WTC11 (cell line): ENCODE results near the gene PSMC3. TPM values are rescaled to one million over a fixed set of nuclear protein-coding genes. Genes with fewer than 3 reads are reported as not detected.
A peak's percentile ranks its signal among the peaks of the same experiment; 100 is the strongest.

Experiments used
- ATAC-seq: fragments of 200-7000 bp; cut with Tn5 transposase; 2 replicates; pipeline ENCODE4 v1.10.0; 2021; ENCODE audit warnings: mild to moderate bottlenecking, moderate library complexity
- CTCF ChIA-PET: fragments of 300-600 bp; sonication (Branson Sonifier 250); formaldehyde crosslinking; loops from one replicate; lab custom pipeline; 2021; ENCODE audit warnings: antibody characterized with exemption; lab: Charles Lee
- POLR2A ChIA-PET: fragments of 350-600 bp; sonication (Branson Sonifier 250); formaldehyde crosslinking; loops from one replicate; lab custom pipeline; 2021; ENCODE audit warnings: antibody characterized with exemption; lab: Charles Lee
- DNase-seq: peaks from one replicate; pipeline ENCODE4 v3.0.0; 2021; ENCODE audit warnings: low spot score
- H3K27ac Mint-ChIP-seq: 2 replicates; pipeline ENCODE4 v1.8.0; 2021; ENCODE audit warnings: mixed read lengths
- H3K27me3 Mint-ChIP-seq: 2 replicates; pipeline ENCODE4 v1.8.0; 2021; ENCODE audit warnings: low read depth, mild to moderate bottlenecking, moderate library complexity, mixed read lengths
- H3K36me3 Mint-ChIP-seq: 2 replicates; pipeline ENCODE4 v1.8.0; 2021; ENCODE audit warnings: mixed read lengths
- H3K4me1 Mint-ChIP-seq: 2 replicates; pipeline ENCODE4 v1.8.0; 2022; ENCODE audit warnings: mixed read lengths
- H3K4me3 Mint-ChIP-seq: 2 replicates; pipeline ENCODE4 v1.8.0; 2021; ENCODE audit warnings: mild to moderate bottlenecking, moderate library complexity, mixed read lengths
- H3K9me3 Mint-ChIP-seq: 2 replicates; pipeline ENCODE4 v1.8.0; 2021; ENCODE audit warnings: mixed read lengths
- ATF1 ChIP-seq: sonication (generic); formaldehyde crosslinking; IDR thresholded peaks from 2 replicates; pipeline ENCODE4 v1.8.1; 2023; ENCODE audit warnings: mild to moderate bottlenecking, moderate library complexity, missing genetic modification reagents
- ETV6 ChIP-seq: sonication (generic); formaldehyde crosslinking; IDR thresholded peaks from 2 replicates; pipeline ENCODE4 v1.8.1; 2022; ENCODE audit warnings: mild to moderate bottlenecking, missing genetic modification reagents
- HMGA2 ChIP-seq: fragments of 250-450 bp; sonication (Bioruptor Pico); IDR thresholded peaks from 2 replicates; pipeline ENCODE4 v1.4.0; 2021; ENCODE audit warnings: mild to moderate bottlenecking, moderate library complexity
- MYBL2 ChIP-seq: sonication (generic); formaldehyde crosslinking; IDR thresholded peaks from 2 replicates; pipeline ENCODE4 v1.8.1; 2023; ENCODE audit warnings: mild to moderate bottlenecking, moderate library complexity, missing genetic modification reagents
- NFYB ChIP-seq: sonication (generic); formaldehyde crosslinking; conservative IDR thresholded peaks from 2 replicates; pipeline ENCODE4 v1.8.0; 2022; ENCODE audit warnings: low read depth, missing genetic modification reagents
- NR1H2 ChIP-seq: sonication (generic); formaldehyde crosslinking; IDR thresholded peaks from 2 replicates; pipeline ENCODE4 v1.9.0; 2021; ENCODE audit warnings: mild to moderate bottlenecking, moderate library complexity, missing genetic modification reagents
- RORB ChIP-seq: fragments of 250-450 bp; sonication (Bioruptor Pico); IDR thresholded peaks from 2 replicates; pipeline ENCODE4 v1.9.0; 2021; ENCODE audit warnings: mild to moderate bottlenecking
- SMAD3 ChIP-seq: sonication (generic); formaldehyde crosslinking; IDR thresholded peaks from 2 replicates; pipeline ENCODE4 v1.8.0; 2022; ENCODE audit warnings: missing genetic modification reagents, mild to moderate bottlenecking, borderline replicate concordance
- SMAD4 ChIP-seq: sonication (generic); formaldehyde crosslinking; IDR thresholded peaks from 2 replicates; pipeline ENCODE4 v1.8.0; 2022; ENCODE audit warnings: mild to moderate bottlenecking, missing genetic modification reagents
- SOX15 ChIP-seq: fragments of 250-450 bp; sonication (Bioruptor Pico); IDR thresholded peaks from 2 replicates; pipeline ENCODE4 v1.9.0; 2021; ENCODE audit warnings: mild to moderate bottlenecking
- ZBTB21 ChIP-seq: sonication (generic); formaldehyde crosslinking; IDR thresholded peaks from 2 replicates; pipeline ENCODE4 v1.8.1; 2023; ENCODE audit warnings: mild to moderate bottlenecking, missing genetic modification reagents, borderline replicate concordance
- ZNF121 ChIP-seq: sonication (generic); formaldehyde crosslinking; IDR thresholded peaks from 2 replicates; pipeline ENCODE4 v1.8.0; 2023; ENCODE audit warnings: missing genetic modification reagents
- ZNF232 ChIP-seq: sonication (generic); formaldehyde crosslinking; IDR thresholded peaks from 2 replicates; pipeline ENCODE4 v1.8.0; 2022; ENCODE audit warnings: mild to moderate bottlenecking, missing genetic modification reagents
- ZNF263 ChIP-seq: sonication (generic); formaldehyde crosslinking; IDR thresholded peaks from 2 replicates; pipeline ENCODE4 v1.8.1; 2022; ENCODE audit warnings: low read depth, mild to moderate bottlenecking, moderate library complexity, missing genetic modification reagents
- ZNF416 ChIP-seq: fragments of 250-450 bp; sonication (Bioruptor Pico); IDR thresholded peaks from 2 replicates; pipeline ENCODE4 v1.9.0; 2021; ENCODE audit warnings: mild to moderate bottlenecking, inconsistent platforms
- ZNF423 ChIP-seq: fragments of 250-450 bp; sonication (Bioruptor Pico); IDR thresholded peaks from 2 replicates; pipeline ENCODE4 v2.1.2; 2022; ENCODE audit warnings: mild to moderate bottlenecking, moderate library complexity
- total RNA-seq: library from RNA; stranded (reverse); gene quantifications from 3 replicates; pipeline ENCODE4 v1.2.3, GENCODE V29; 2021
- TF ChIP-seq, protein P1 (sequence below): sonication (generic); formaldehyde crosslinking; conservative IDR thresholded peaks from 2 replicates; pipeline ENCODE4 v1.8.1; 2022; ENCODE audit warnings: mild to moderate bottlenecking, missing genetic modification reagents
- TF ChIP-seq, protein P2 (sequence below): sonication (generic); formaldehyde crosslinking; IDR thresholded peaks from 2 replicates; pipeline ENCODE4 v1.8.1; 2022; ENCODE audit warnings: mild to moderate bottlenecking, moderate library complexity, missing genetic modification reagents
- TF ChIP-seq, protein P3 (sequence below): sonication (generic); formaldehyde crosslinking; IDR thresholded peaks from 2 replicates; pipeline ENCODE4 v1.8.1; 2023; ENCODE audit warnings: mild to moderate bottlenecking, moderate library complexity, missing genetic modification reagents
- TF ChIP-seq, protein P4 (sequence below): fragments of 250-450 bp; sonication (Bioruptor Pico); conservative IDR thresholded peaks from 2 replicates; pipeline ENCODE4 v1.9.0; 2021; ENCODE audit warnings: mild to moderate bottlenecking
- TF ChIP-seq, protein P5 (sequence below): fragments of 250-450 bp; sonication (Bioruptor Pico); IDR thresholded peaks from 2 replicates; pipeline ENCODE4 v1.9.0; 2021; ENCODE audit warnings: mild to moderate bottlenecking, borderline replicate concordance
- TF ChIP-seq, protein P6 (sequence below): sonication (generic); formaldehyde crosslinking; IDR thresholded peaks from 2 replicates; pipeline ENCODE4 v1.8.0; 2023; ENCODE audit warnings: missing genetic modification reagents
- TF ChIP-seq, protein P7 (sequence below): sonication (generic); formaldehyde crosslinking; IDR thresholded peaks from 2 replicates; pipeline ENCODE4 v1.8.0; 2022; ENCODE audit warnings: mild to moderate bottlenecking, missing genetic modification reagents
- TF ChIP-seq, protein P8 (sequence below): fragments of 200-600 bp; IDR thresholded peaks from 2 replicates; pipeline ENCODE4 v1.8.0; 2022; ENCODE audit warnings: antibody characterized with exemption

Gene PSMC3
- total RNA-seq, 1 experiment from 2014 or later = 162 TPM

DNA sequence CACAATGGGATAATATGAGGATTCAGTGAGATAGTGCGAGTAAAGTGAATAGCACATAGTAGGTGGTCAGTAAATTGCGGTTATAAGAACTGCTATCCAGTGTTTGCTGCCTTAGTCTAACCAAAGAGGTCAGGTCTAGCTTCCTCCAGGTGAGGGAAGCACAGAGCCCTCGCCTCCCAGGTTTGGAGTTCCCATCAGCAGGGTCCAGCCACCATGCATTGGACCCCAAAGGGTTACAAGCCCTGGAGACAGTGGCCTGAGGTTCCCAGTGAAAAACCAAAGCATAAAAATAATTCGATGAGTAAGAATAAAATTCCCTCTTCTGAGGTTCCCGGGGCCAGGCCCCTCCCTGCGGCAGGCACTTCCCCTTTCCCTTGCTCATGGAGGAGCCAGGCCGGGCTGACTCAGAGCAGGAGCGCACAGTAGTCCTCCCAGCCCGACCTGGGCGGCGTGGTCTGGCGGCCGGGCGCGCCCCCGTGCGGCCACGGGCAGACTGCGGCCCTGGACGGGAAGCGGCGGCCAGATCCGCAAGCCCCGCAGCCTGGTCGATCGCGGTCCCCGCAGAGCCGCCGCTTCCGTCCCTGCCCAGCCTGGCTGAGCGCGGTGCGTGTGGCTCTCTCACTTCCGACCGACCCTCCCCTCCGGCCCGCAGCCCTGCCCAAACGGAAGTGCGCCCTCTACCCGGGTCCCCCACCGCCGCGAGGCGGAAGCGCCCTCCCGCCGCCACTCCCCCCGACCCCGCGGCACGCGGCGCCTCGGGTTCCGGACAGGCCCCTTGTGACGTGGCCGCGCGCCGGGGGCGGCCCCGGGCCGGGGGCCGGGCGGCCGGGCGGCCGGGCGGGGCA lies 18.3 kb downstream of the PSMC3 start, which contains the start of gene SLC39A13:
Gene SLC39A13 (plus strand): TSS at position 845 of the 845 bp plus-strand sequence. CDS start 1,505 bp downstream, outside the sequence.
- Mint-ChIP-seq H3K4me3 (peak within 1 kb of the TSS; percentile 95), H3K9me3 (no peaks in the 10 kb centered on the region), H3K27me3 (no peaks in the 10 kb centered on the region), H3K36me3 (no peaks in the 10 kb centered on the region), H3K4me1 (peaks cover 15% of the 10 kb centered on the region), H3K27ac (peak within 1 kb of the TSS; percentile 99)
- ATAC-seq (peak; percentile 88), DNase-seq (peak; percentile 94)
- ChIA-PET CTCF (interaction anchor here (0.6 to 3.0 kb wide), 19 partner anchors 8 to 230 kb away, joined by 3 to 33 read pairs (median 5); partner anchors contain the start of genes ACP2 and PSMC3), POLR2A (no interaction called here)
- peak; percentile 72; the same call in 1 of the 2 replicates for TF ChIP-seq MYBL2 (CRISPR knock-in tag)
- TF ChIP-seq ATF1 (CRISPR knock-in tag) = no peak
- TF ChIP-seq ZNF263 = peak; percentile 100
- TF ChIP-seq SMAD3 (CRISPR knock-in tag) = no peak; the same call in 1 of the 2 replicates
- TF ChIP-seq SOX15 (CRISPR knock-in tag) = no peak
- TF ChIP-seq, protein P1, sequence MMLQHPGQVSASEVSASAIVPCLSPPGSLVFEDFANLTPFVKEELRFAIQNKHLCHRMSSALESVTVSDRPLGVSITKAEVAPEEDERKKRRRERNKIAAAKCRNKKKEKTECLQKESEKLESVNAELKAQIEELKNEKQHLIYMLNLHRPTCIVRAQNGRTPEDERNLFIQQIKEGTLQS = no peak
- peak; percentile 89 for TF ChIP-seq ZNF232 (CRISPR knock-in tag)
- TF ChIP-seq RORB = no peak
- TF ChIP-seq, protein P2, sequence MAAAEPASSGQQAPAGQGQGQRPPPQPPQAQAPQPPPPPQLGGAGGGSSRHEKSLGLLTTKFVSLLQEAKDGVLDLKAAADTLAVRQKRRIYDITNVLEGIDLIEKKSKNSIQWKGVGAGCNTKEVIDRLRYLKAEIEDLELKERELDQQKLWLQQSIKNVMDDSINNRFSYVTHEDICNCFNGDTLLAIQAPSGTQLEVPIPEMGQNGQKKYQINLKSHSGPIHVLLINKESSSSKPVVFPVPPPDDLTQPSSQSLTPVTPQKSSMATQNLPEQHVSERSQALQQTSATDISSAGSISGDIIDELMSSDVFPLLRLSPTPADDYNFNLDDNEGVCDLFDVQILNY (CRISPR knock-in tag) = peak; percentile 72; the same call in 1 of the 2 replicates
- TF ChIP-seq, protein P3, sequence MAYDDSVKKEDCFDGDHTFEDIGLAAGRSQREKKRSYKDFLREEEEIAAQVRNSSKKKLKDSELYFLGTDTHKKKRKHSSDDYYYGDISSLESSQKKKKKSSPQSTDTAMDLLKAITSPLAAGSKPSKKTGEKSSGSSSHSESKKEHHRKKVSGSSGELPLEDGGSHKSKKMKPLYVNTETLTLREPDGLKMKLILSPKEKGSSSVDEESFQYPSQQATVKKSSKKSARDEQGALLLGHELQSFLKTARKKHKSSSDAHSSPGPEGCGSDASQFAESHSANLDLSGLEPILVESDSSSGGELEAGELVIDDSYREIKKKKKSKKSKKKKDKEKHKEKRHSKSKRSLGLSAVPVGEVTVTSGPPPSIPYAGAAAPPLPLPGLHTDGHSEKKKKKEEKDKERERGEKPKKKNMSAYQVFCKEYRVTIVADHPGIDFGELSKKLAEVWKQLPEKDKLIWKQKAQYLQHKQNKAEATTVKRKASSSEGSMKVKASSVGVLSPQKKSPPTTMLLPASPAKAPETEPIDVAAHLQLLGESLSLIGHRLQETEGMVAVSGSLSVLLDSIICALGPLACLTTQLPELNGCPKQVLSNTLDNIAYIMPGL = peak; percentile 96
- TF ChIP-seq ETV6 (CRISPR knock-in tag) = peak; percentile 60; the same call in 1 of the 2 replicates
- no peak for TF ChIP-seq ZNF121 (CRISPR knock-in tag)
- TF ChIP-seq, protein P4, sequence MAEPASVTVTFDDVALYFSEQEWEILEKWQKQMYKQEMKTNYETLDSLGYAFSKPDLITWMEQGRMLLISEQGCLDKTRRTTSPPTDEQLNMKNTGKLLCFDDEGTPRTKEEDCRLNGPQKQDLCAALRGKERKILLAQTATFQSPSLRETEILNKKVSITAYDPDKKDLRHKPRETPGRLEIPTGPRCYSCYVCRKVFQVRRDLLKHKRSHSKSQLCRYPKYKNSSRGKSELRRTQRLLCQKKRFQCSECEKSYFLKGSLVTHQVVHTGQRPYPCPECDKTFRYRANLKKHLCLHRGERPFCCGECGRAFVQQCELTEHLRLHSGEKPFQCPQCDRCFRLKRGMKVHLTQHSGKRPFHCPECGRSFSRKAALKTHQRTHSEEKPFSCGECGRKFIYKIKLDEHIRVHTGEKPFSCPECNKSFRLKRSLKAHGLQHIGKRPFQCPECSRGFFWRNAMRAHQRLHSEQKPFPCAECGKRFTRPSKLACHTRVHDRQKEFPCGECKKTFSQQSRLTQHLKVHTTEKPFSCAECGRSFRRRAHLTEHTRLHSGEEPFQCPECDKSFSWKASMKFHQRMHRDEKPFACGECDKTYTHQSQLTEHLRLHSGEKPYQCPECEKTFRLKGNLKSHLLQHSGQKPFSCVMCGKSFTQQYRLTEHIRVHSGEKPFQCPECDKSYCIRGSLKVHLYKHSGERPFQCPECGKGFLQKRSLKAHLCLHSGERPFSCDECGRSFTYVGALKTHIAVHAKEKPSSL = no peak
- TF ChIP-seq ZBTB21 (CRISPR knock-in tag) = peak; percentile 91
- TF ChIP-seq, protein P5, sequence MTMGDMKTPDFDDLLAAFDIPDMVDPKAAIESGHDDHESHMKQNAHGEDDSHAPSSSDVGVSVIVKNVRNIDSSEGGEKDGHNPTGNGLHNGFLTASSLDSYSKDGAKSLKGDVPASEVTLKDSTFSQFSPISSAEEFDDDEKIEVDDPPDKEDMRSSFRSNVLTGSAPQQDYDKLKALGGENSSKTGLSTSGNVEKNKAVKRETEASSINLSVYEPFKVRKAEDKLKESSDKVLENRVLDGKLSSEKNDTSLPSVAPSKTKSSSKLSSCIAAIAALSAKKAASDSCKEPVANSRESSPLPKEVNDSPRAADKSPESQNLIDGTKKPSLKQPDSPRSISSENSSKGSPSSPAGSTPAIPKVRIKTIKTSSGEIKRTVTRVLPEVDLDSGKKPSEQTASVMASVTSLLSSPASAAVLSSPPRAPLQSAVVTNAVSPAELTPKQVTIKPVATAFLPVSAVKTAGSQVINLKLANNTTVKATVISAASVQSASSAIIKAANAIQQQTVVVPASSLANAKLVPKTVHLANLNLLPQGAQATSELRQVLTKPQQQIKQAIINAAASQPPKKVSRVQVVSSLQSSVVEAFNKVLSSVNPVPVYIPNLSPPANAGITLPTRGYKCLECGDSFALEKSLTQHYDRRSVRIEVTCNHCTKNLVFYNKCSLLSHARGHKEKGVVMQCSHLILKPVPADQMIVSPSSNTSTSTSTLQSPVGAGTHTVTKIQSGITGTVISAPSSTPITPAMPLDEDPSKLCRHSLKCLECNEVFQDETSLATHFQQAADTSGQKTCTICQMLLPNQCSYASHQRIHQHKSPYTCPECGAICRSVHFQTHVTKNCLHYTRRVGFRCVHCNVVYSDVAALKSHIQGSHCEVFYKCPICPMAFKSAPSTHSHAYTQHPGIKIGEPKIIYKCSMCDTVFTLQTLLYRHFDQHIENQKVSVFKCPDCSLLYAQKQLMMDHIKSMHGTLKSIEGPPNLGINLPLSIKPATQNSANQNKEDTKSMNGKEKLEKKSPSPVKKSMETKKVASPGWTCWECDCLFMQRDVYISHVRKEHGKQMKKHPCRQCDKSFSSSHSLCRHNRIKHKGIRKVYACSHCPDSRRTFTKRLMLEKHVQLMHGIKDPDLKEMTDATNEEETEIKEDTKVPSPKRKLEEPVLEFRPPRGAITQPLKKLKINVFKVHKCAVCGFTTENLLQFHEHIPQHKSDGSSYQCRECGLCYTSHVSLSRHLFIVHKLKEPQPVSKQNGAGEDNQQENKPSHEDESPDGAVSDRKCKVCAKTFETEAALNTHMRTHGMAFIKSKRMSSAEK (CRISPR knock-in tag) = no peak
- TF ChIP-seq, protein P6, sequence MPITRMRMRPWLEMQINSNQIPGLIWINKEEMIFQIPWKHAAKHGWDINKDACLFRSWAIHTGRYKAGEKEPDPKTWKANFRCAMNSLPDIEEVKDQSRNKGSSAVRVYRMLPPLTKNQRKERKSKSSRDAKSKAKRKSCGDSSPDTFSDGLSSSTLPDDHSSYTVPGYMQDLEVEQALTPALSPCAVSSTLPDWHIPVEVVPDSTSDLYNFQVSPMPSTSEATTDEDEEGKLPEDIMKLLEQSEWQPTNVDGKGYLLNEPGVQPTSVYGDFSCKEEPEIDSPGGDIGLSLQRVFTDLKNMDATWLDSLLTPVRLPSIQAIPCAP (CRISPR knock-in tag) = no peak
- no peak for TF ChIP-seq HMGA2
- peak; percentile 87 for TF ChIP-seq ZNF423 (CRISPR knock-in tag)
- TF ChIP-seq, protein P7, sequence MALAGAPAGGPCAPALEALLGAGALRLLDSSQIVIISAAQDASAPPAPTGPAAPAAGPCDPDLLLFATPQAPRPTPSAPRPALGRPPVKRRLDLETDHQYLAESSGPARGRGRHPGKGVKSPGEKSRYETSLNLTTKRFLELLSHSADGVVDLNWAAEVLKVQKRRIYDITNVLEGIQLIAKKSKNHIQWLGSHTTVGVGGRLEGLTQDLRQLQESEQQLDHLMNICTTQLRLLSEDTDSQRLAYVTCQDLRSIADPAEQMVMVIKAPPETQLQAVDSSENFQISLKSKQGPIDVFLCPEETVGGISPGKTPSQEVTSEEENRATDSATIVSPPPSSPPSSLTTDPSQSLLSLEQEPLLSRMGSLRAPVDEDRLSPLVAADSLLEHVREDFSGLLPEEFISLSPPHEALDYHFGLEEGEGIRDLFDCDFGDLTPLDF (CRISPR knock-in tag) = no peak
- TF ChIP-seq ZNF416 = no peak; the same call in 1 of the 2 replicates
- no peak for TF ChIP-seq NR1H2 (CRISPR knock-in tag)
- TF ChIP-seq SMAD4 (CRISPR knock-in tag) = 0 out of 2 replicates have a peak, but pooled peaks have one; percentile 43
- TF ChIP-seq, protein P8, sequence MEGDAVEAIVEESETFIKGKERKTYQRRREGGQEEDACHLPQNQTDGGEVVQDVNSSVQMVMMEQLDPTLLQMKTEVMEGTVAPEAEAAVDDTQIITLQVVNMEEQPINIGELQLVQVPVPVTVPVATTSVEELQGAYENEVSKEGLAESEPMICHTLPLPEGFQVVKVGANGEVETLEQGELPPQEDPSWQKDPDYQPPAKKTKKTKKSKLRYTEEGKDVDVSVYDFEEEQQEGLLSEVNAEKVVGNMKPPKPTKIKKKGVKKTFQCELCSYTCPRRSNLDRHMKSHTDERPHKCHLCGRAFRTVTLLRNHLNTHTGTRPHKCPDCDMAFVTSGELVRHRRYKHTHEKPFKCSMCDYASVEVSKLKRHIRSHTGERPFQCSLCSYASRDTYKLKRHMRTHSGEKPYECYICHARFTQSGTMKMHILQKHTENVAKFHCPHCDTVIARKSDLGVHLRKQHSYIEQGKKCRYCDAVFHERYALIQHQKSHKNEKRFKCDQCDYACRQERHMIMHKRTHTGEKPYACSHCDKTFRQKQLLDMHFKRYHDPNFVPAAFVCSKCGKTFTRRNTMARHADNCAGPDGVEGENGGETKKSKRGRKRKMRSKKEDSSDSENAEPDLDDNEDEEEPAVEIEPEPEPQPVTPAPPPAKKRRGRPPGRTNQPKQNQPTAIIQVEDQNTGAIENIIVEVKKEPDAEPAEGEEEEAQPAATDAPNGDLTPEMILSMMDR = peak; percentile 71
- TF ChIP-seq NFYB (CRISPR knock-in tag) = no peak
